GM18951 (cell line): ENCODE results near the gene BCAP29.
"Not testable (repeated sequence)": the region's sequence is repeated elsewhere in the genome, so short reads cannot be mapped to it uniquely, and the experiment has no call there.

Experiments
- POLR2A ChIP-seq: IDR thresholded peaks from 4 replicates; pipeline ENCODE4 v1.6.1; 2011; ENCODE audit warnings: mild to moderate bottlenecking; ENCODE audit not compliant: insufficient read length, insufficient read depth; ENCODE audit errors: extremely low read depth
- in situ Hi-C: fragments of 300-500 bp; cut with MboI; formaldehyde crosslinking; loops from one replicate; pipeline ENCODE4 v1.12.0; 2022; ENCODE audit warnings: low sequenced_read_pairs, mixed read lengths, inconsistent platforms; ENCODE audit not compliant: unreplicated experiment

The BCAP29 gene

GRCh38 chr7:107622894-107623293 is 42.8 kb downstream of the BCAP29 start:
- no peak for TF ChIP-seq POLR2A
- in situ Hi-C loops = no loop called here

- no peak for TF ChIP-seq POLR2A
- in situ Hi-C loops = no loop called here
These were observed 47.0 kb downstream of the BCAP29 start for GRCh38 chr7:107627002-107627401.

DNA sequence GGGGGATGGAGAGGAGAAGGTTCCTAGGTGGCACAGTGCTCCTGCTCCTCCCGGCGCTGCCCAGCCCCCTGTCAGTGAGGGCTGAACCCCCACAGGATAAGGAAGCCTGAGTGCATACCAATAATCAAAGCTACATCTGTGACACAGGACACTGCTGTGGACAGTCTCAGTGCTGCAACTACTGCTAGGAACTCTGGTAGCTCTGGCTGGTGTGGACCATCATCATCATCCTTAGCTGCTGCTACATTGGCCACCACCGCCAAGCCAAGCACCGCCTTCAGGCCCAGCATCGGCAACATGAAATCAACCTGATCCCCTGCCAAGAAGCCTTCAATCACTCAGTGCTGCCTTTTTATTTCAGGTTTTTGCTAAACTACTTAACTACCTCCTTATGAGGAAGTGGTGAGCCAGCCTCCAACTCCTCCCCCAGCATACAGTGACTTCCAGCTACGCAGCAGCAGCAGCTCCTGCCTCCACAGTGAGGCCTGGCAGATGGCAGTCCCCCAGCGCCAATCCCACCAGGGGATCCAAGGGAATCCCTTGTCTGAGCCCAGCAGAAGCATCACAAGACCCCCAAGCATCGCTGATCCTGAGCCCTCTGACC is 48.5 kb downstream of the BCAP29 start:
- no peak for TF ChIP-seq POLR2A
- in situ Hi-C loops = no loop called here

DNA sequence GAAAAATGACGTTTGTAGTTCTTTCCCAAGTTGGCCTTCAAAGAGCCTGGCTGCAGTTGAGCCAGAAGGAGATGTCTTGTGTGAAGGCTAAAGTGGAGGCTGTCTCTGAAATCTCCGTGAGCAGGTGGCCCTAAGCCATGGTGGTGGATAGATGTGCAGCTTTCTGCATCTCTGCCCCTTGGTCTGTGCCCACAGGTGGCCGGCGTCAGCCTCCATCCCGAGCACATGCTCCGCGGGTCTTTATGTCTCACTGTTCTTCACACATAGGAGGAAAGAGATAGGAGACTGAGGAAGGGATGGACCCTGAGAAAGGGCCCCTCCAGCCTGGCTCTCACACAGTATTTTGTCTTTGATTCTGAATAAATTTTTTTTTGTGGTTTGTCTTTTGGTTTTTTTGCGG is 50.3 kb downstream of the BCAP29 start:
- in situ Hi-C loops = no loop called here
- no peak for TF ChIP-seq POLR2A

DNA sequence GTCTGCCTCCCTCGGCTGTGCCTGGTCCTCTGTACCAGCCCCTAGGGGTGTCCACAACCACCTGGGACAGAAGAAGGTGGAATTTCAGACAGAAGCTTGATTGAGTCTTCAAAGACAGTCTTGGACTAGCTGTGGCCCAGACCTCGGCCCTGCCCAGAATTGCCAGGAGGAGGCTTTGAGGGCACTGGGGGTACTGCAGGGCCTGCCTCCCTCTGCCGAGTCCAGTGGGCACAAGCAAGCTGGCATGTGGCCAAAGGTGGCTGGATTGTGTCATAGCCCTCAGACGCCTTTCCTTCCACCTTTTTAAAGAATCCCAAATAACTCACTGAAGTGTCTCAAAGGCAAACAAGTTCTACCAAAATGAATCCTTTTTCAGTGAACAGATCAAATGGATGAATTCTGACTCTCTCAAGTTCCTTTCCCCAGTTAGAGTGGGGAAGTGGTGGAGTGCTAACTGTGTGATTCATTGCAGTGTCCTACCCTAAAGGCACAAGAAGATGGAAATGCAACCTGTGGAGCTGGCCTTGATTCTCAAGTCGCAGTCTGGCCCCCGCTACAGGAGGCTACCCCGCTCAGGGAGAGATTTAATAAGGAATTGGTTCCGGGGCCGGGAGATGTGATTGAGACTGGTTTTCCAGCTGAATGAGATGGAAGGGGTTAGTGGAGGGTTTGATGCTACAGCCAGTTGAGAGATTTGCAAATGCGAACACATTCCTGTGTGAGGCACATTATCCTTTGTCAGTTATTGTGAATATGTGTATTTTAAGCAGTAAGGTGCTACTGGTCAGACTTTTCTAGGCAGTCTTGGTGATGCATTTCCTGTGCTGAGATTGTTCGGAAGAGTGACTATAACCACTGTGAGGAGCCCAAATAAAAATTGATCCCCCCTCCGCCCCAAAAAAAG is 51.8 kb downstream of the BCAP29 start:
- in situ Hi-C loops = no loop called here
- no peak for TF ChIP-seq POLR2A

GRCh38 chr7:107632492-107632865 is 52.4 kb downstream of the BCAP29 start:
- no peak for TF ChIP-seq POLR2A
- in situ Hi-C loops = no loop called here

GRCh38 chr7:107638594-107638993 is 58.5 kb downstream of the BCAP29 start:
- no peak for TF ChIP-seq POLR2A
- in situ Hi-C loops = no loop called here

DNA sequence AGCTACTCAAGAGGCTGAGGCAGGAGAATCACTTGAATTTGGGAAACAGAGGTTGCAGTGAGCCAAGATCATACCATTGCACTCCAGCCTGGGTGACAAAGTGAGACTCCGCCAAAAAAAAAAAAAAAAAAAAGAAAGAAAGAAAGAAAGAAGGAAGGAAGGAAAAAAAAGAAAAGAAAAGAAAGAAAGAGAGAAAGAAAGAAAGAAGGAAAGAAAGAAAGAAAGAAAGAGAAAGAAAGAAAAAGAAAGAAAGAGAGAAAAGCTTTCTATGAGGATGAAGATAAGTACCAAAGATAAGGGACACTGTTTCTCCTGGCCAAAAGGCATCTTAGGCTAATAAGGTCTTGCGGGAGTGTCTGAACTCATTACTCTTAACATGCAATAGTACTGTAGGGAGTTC is 59.0 kb downstream of the BCAP29 start:
- in situ Hi-C loops = not testable (repeated sequence)

- TF ChIP-seq POLR2A = no peak
- in situ Hi-C loops = no loop called here
These were observed 61.6 kb downstream of the BCAP29 start for GRCh38 chr7:107641676-107642075.

DNA sequence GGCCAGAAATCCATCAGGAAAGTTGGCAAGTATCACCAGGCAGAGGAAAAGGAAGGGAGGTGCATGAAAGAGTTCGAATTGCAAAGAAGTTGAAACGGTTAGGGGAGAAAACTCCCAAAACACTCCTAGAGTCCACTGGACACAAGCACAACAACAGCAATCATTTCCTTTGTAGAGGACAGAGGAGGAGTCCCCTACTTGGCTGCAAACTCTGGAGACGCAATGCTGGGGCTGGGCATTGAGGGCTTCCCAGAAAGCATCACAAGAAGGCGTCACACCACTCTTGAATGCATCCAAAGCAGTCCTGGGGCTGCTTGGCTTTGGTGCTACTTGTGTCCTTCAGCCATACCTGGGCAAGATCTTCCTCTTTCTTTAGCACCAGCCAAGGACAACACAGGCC is 62.5 kb downstream of the BCAP29 start:
- TF ChIP-seq POLR2A = no peak
- in situ Hi-C loops = no loop called here

GRCh38 chr7:107643407-107643806 is 63.4 kb downstream of the BCAP29 start:
- TF ChIP-seq POLR2A = no peak
- in situ Hi-C loops = no loop called here

DNA sequence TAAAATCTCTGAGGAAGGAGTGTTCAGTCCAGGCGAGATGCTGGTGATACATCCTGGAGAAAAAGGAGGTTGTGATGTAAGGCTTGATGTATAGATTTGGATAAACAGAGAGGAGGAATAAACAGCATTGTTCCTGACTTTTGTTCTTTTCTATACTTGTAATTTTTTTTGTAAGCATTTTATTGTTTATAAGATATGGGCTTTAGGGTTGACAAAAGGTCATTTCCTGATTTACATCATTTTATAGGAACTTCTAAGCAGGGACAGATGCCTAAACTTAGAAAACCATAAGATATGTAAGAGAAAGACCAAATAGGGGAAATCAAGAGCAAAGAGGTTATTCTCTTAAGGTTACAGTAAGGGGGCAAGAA is 63.9 kb downstream of the BCAP29 start:
- in situ Hi-C loops = no loop called here
- TF ChIP-seq POLR2A = no peak

DNA sequence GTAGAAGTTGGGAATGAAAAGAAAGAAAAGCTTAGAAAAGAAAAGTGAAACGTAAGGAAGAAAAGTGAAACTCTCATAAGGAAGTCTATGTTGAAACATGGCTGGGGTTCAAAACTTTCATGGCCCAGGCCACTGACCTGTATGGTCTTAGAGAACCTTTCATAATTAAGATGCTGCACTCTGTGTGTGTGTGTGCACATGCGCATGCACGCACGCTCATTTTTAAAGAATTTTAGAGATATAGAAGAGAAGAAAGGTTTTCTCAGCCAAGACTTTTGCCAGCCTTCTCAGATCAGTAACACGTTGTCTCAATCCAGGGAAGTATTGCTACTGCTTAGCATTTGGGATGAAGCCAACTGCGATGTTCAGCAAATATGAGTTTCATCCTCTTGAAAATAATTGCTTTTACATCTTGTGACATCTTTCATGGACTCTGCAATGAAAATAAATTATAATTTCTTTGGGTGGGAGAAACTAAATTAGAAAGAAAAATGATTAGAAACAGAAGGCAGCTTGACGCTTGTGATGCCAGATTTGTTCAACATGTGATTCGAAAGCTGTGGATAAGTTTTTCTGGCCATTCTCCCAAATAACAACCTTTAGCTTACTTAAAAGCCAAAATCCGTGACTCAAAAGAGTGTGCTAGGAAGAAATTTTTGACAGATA is 64.4 kb downstream of the BCAP29 start:
- in situ Hi-C loops = no loop called here
- TF ChIP-seq POLR2A = no peak

DNA sequence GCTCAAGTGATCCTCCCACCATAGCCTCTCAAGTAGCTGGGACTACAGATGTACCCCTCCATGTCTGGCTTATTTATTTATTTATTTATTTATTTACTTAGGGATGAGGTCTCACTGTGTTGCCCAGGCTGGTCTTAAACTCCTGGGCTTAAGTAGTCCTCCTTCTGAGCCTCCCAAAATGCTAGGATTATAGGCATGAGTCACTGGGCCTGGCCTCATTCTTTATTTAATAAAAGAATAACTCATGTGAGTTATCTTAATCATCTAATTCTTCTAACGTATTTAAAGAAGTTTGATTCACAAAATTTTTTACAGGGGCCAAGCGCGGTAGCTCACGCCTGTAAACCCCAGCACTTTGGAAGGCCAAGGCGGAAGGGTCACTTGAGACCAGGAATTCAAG is 72.6 kb downstream of the BCAP29 start:
- in situ Hi-C loops = no loop called here
- TF ChIP-seq POLR2A = no peak
